Activated T-cell treated with anti-CD3 and anti-CD28 coated beads, Interleukin-2, amount 50 U/mL, for 24 hours (primary cell): Measurements from ENCODE around the gene NUDT8.
A peak's percentile ranks its signal among the peaks of the same experiment; 100 is the strongest.
"Not testable (repeated sequence)": the region's sequence is repeated elsewhere in the genome, so short reads cannot be mapped to it uniquely, and the experiment has no call there.

Source experiments
- DNase-seq: peaks from one replicate; pipeline ENCODE4 v3.0.0-alpha.2; 2020
- H3K27ac Mint-ChIP-seq: 2 replicates; pipeline ENCODE4 v1.8.0; 2020; ENCODE audit warnings: mild to moderate bottlenecking, mixed read lengths
- H3K27me3 Mint-ChIP-seq: 2 replicates; pipeline ENCODE4 v1.8.0; 2020; ENCODE audit warnings: mixed read lengths
- H3K36me3 Mint-ChIP-seq: 2 replicates; pipeline ENCODE4 v1.8.0; 2020; ENCODE audit warnings: low read depth, mixed read lengths
- H3K4me1 Mint-ChIP-seq: 2 replicates; pipeline ENCODE4 v1.8.0; 2020; ENCODE audit warnings: low read depth, mixed read lengths
- H3K4me3 Mint-ChIP-seq: 2 replicates; pipeline ENCODE4 v1.8.0; 2020; ENCODE audit warnings: mild to moderate bottlenecking, moderate library complexity, mixed read lengths
- H3K9me3 Mint-ChIP-seq: 2 replicates; pipeline ENCODE4 v1.8.0; 2020; ENCODE audit warnings: mixed read lengths

Gene NUDT8

DNA sequence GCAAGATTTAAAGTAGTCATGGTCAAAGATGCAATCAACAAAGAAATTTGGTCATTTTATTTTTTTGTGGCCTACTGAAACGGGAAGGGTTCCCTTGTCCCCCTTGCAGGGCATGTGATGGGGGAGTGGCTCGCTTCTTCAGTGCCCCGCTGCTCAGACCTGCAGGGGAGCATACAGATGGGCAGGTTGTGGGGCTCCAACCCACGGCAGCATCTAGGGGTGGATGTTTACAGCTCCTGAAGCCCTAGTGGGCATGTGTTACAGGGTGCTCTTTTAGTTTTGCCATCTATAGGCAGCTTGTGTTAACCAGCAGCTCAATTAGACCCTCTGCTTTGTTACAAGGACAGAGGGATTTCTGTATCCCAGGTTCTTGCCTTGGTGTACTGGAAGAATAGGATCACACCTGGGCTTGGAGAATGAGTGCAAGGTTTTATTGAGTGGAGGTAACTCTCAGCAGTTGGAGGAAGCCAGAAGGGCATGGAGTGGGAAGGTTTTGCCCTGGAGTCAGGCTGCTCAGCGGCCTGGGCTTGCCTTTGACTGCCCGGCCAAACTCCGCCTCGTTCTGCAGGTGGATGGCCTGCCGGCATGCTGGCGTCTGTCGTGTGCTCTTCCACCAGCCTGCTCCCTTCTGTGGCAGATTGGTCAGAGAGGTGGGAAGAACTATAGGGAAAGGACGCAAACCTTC, 36.7 kb downstream of the NUDT8 start:
- no peak overlapping the region for H3K27ac Mint-ChIP-seq
- H3K27me3 Mint-ChIP-seq, result no peaks in the 10 kb centered on the region

DNA sequence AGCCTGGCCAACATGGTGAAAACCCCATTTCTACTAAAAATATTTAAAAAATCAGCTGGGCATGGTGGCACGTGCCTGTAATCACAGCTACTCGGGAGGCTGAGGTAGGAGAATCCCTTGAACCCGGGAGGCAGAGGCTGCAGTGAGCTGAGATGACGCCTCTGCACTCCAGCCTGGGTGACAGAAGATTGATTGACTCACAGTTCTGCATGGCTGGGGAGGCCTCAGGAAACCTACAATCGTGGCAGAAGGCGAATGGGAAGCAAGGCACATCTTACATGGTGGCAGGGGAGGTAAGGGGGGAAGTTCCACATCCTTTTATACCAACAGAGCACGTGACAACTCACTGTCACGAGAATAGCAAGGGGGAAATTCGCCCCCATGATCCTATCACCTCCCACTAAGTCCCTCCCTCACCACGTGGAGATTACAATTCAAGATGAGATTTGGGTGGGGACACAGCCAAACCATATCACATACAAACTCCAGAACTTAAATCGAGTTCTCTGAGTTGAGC, 40.8 kb downstream of the NUDT8 start:
- H3K36me3 Mint-ChIP-seq, result peaks cover 41% of the 10 kb centered on the region
- not testable (repeated sequence) for H3K27ac Mint-ChIP-seq, H3K27me3 Mint-ChIP-seq, H3K9me3 Mint-ChIP-seq, DNase-seq, H3K4me3 Mint-ChIP-seq
- H3K4me1 Mint-ChIP-seq, result peaks cover 25% of the 10 kb centered on the region

More for the DNA sequence above, 36.7 kb downstream of the NUDT8 start:
- Mint-ChIP-seq H3K9me3 (no peaks in the 10 kb centered on the region), H3K36me3 (peaks cover 3% of the 10 kb centered on the region), H3K4me1 (no peaks in the 10 kb centered on the region), H3K4me3 (no peak overlapping the region)
- no peak for DNase-seq

DNA sequence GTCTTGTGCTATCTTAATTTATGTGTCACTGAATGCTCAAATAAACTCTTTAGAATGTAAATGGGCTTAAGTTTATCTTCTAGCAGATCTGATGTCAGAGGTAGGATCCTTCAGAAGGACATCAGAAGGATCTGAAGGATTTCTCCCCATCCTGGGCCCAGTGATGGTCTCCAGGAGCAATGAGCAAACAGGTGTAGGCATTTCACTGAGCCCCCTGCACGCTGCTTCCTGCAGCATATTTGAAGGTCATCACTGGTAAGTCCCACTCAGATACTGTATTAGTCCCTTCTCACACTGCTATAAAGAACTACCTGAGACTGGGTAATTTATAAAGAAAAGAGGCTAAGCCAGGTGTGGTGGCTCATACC, 41.6 kb downstream of the NUDT8 start:
- peaks cover 28% of the 10 kb centered on the region for H3K4me1 Mint-ChIP-seq
- H3K36me3 Mint-ChIP-seq, result peaks cover 42% of the 10 kb centered on the region
- DNase-seq, result no peak
- peaks cover 10% of the 10 kb centered on the region for H3K9me3 Mint-ChIP-seq
- H3K27ac Mint-ChIP-seq, result no peak overlapping the region
- H3K4me3 Mint-ChIP-seq, result no peak overlapping the region
- no peaks in the 10 kb centered on the region for H3K27me3 Mint-ChIP-seq

DNA sequence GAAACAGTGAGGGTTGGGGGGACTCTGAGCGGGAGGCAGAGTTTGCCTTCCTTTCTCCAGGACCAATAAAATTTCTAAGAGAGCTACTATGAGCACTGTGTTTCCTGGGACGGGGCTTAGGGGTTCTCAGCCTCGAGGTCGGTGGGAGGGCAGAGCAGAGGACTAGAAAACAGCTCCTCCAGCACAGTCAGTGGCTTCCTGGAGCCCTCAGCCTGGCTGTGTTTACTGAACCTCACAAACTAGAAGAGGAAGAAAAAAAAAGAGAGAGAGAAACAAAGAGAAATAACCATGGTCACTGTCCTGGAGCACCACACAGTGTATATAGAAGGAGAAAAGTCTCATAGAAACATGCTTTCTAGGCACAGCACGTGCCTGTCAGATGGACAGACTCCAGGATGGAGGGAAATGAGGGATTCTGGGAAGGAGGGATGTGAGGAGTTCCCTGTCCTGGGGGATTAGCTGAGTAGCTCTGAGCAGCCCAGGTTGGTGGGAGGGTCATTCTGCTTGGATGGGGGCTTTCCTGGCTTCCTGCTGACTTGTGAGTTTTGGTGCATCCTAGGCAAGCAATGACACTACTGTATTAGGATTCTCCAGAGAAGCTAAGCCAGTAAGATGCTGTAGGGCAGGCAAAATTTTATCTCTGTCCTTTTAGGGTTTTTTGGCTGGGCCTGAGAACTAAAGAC, 43.0 kb downstream of the NUDT8 start:
- Mint-ChIP-seq H3K36me3 (peaks cover 42% of the 10 kb centered on the region), H3K9me3 (peaks cover 10% of the 10 kb centered on the region), H3K4me3 (no peak overlapping the region), H3K27me3 (peaks cover under 1% of the 10 kb centered on the region), H3K27ac (peak overlapping the region; percentile 80), H3K4me1 (peaks cover 39% of the 10 kb centered on the region)
- DNase-seq, result no peak

DNA sequence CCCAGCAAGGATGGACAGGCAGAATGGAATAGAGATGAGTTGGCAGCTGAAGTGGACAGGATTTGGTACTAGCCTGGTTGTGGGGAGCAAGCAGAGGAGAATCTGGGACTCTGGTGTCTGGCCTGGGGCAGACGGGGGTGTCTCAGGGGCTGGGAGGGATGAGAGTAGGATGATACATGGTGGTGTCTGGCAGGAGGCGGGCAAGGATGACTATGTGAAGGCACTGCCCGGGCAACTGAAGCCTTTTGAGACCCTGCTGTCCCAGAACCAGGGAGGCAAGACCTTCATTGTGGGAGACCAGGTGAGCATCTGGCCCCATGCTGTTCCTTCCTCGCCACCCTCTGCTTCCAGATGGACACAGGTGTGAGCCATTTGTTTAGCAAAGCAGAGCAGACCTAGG, 43.8 kb downstream of the NUDT8 start:
- Mint-ChIP-seq H3K9me3 (peaks cover 10% of the 10 kb centered on the region), H3K27me3 (peaks cover 3% of the 10 kb centered on the region), H3K27ac (peak overlapping the region; percentile 50), H3K4me1 (peaks cover 39% of the 10 kb centered on the region), H3K36me3 (peaks cover 42% of the 10 kb centered on the region), H3K4me3 (peak overlapping the region; percentile 87)
- no peak for DNase-seq

DNA sequence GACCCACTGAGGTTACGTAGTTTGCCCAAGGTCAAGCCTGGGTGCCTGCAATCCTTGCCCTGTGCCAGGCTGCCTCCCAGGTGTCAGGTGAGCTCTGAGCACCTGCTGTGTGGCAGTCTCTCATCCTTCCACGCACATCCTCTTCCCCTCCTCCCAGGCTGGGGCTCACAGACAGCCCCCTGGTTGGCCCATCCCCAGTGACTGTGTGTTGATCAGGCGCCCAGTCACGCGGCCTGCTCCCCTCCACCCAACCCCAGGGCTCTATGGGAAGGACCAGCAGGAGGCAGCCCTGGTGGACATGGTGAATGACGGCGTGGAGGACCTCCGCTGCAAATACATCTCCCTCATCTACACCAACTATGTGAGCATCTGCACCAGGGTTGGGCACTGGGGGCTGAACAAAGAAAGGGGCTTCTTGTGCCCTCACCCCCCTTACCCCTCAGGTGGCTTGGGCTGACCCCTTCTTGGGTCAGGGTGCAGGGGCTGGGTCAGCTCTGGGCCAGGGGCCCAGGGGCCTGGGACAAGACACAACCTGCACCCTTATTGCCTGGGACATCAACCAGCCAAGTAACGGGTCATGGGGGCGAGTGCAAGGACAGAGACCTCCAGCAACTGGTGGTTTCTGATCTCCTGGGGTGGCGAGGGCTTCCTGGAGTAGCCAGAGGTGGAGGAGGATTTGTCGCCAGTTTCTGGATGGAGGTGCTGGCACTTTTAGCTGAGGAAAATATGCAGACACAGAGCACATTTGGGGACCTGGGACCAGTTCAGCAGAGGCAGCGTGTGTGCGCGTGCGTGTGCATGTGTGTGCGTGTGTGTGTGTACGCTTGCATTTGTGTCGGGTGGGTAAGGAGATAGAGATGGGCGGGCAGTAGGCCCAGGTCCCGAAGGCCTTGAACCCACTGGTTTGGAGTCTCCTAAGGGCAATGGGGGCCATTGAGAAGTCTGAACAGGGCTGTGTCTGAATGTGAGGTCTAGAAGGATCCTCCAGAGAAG, 44.6 kb downstream of the NUDT8 start:
- H3K36me3 Mint-ChIP-seq, result peaks cover 42% of the 10 kb centered on the region
- H3K4me1 Mint-ChIP-seq, result peaks cover 39% of the 10 kb centered on the region

DNA sequence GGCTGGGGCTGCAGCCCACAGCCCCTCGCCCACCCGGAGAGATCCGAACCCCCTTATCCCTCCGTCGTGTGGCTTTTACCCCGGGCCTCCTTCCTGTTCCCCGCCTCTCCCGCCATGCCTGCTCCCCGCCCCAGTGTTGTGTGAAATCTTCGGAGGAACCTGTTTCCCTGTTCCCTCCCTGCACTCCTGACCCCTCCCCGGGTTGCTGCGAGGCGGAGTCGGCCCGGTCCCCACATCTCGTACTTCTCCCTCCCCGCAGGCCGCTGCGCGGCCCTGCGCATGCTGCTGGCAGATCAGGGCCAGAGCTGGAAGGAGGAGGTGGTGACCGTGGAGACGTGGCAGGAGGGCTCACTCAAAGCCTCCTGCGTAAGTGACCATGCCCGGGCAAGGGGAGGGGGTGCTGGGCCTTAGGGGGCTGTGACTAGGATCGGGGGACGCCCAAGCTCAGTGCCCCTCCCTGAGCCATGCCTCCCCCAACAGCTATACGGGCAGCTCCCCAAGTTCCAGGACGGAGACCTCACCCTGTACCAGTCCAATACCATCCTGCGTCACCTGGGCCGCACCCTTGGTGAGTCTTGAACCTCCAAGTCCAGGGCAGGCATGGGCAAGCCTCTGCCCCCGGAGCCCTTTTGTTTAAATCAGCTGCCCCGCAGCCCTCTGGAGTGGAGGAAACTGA, 45.4 kb downstream of the NUDT8 start:
- peaks cover 46% of the 10 kb centered on the region for H3K4me1 Mint-ChIP-seq
- peak; percentile 69 for DNase-seq
- peaks cover 7% of the 10 kb centered on the region for H3K27me3 Mint-ChIP-seq
- H3K9me3 Mint-ChIP-seq, result peaks cover 10% of the 10 kb centered on the region
- peak overlapping the region; percentile 87 for H3K4me3 Mint-ChIP-seq
- peaks cover 42% of the 10 kb centered on the region for H3K36me3 Mint-ChIP-seq
- peak overlapping the region; percentile 88 for H3K27ac Mint-ChIP-seq

More for the DNA sequence above, 44.6 kb downstream of the NUDT8 start:
- DNase-seq, result no peak
- peak overlapping the region; percentile 88 for H3K27ac Mint-ChIP-seq
- H3K4me3 Mint-ChIP-seq, result peak overlapping the region; percentile 87
- H3K27me3 Mint-ChIP-seq, result peaks cover 6% of the 10 kb centered on the region
- peaks cover 10% of the 10 kb centered on the region for H3K9me3 Mint-ChIP-seq

DNA sequence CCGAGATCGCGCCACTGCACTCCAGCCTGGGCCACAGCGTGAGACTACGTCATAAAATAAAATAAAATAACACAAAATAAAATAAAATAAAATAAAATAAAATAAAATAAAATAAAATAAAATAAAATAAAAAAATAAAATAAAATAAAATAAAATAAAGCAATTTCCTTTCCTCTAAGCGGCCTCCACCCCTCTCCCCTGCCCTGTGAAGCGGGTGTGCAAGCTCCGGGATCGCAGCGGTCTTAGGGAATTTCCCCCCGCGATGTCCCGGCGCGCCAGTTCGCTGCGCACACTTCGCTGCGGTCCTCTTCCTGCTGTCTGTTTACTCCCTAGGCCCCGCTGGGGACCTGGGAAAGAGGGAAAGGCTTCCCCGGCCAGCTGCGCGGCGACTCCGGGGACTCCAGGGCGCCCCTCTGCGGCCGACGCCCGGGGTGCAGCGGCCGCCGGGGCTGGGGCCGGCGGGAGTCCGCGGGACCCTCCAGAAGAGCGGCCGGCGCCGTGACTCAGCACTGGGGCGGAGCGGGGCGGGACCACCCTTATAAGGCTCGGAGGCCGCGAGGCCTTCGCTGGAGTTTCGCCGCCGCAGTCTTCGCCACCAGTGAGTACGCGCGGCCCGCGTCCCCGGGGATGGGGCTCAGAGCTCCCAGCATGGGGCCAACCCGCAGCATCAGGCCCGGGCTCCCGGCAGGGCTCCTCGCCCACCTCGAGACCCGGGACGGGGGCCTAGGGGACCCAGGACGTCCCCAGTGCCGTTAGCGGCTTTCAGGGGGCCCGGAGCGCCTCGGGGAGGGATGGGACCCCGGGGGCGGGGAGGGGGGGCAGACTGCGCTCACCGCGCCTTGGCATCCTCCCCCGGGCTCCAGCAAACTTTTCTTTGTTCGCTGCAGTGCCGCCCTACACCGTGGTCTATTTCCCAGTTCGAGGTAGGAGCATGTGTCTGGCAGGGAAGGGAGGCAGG, 46.2 kb downstream of the NUDT8 start, which contains the start of gene GSTP1:
Gene GSTP1, plus strand, starts transcription at position 566 of the 958 bp plus-strand sequence. Its CDS starts 32 bp downstream, at position 598.
- Mint-ChIP-seq H3K4me3 (peak within 1 kb of the TSS; percentile 87), H3K4me1 (peaks cover 50% of the 10 kb centered on the region), H3K9me3 (peaks cover 10% of the 10 kb centered on the region), H3K27ac (peak within 1 kb of the TSS; percentile 94), H3K36me3 (peaks cover 42% of the 10 kb centered on the region), H3K27me3 (peaks cover 11% of the 10 kb centered on the region)
- DNase-seq, result peak; percentile 90

DNA sequence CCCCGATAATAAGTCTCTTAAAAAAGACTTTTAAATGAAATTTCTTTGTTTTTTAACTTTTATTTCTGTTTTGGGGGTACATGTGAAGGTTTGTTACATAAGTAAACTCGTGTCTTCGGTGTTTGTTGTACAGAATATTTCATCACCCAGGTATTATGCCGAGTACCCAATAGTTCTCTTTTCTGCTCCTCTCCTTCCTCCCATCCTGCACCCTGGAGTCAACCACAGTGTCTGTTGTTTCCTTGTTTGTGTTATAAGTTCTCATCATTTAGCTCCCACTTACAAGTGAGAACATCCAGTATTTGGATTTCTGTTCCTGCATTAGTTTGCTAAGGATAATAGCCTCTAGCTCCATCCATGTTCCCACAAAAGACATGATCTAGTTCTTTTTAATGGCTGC, 47.7 kb downstream of the NUDT8 start:
- Mint-ChIP-seq H3K27ac (no peak overlapping the region), H3K9me3 (peaks cover 5% of the 10 kb centered on the region), H3K4me1 (peaks cover 46% of the 10 kb centered on the region), H3K4me3 (peak overlapping the region; percentile 71), H3K36me3 (peaks cover 30% of the 10 kb centered on the region), H3K27me3 (peaks cover 17% of the 10 kb centered on the region)
- no peak for DNase-seq

DNA sequence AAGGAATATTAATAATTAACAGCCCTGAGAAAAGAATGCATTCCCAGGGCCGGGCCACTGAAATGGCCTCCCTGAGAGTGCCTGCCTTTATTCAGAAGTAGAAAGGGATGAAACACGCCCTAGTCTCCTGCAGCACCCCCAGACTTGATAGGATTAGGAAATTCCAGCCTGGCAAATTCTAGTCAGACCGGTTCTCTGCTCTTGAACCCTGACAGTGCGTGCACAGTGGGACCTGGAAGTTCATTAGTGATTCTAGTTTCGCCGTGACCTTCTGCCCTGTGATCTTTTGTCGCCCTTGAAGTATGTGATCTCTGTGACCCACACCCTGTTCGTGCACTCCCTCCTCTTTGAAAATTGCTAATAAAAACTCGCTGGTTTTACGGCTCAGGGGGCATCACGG, 48.3 kb downstream of the NUDT8 start:
- peaks cover 25% of the 10 kb centered on the region for H3K36me3 Mint-ChIP-seq
- no peak for DNase-seq
- no peaks in the 10 kb centered on the region for H3K9me3 Mint-ChIP-seq
- no peak overlapping the region for H3K4me3 Mint-ChIP-seq
- peaks cover 42% of the 10 kb centered on the region for H3K4me1 Mint-ChIP-seq
- no peak overlapping the region for H3K27ac Mint-ChIP-seq
- H3K27me3 Mint-ChIP-seq, result peaks cover 19% of the 10 kb centered on the region

DNA sequence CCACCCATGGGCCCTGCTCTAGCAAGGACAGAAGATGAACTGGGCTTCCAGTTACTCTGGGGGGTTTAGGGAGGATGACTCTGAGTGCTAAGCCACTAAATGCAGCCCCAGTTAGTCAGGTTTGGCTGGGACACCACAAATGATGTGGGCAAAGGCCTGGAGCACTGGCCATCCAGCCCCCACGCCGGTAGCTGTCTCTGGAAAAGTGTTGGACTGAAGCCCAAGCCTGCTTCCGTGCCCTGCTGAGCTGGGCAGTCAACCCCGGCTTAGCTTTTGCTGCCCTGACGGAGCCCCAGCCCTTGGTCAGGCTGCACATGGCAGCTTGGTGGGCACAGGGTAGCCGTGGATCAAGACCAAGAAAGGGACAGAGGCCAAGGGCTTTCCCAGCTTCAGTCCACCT, 51.8 kb downstream of the NUDT8 start:
- Mint-ChIP-seq H3K27ac (no peak overlapping the region), H3K36me3 (no peaks in the 10 kb centered on the region), H3K4me3 (no peak overlapping the region), H3K4me1 (peaks cover 22% of the 10 kb centered on the region), H3K9me3 (no peaks in the 10 kb centered on the region), H3K27me3 (peaks cover 25% of the 10 kb centered on the region)
- no peak for DNase-seq
